GM21528 (cell line): ENCODE data around the gene SUSD4.

ENCODE experiments used
- ATAC-seq: cut with Tn5 transposase; IDR thresholded peaks from one replicate; pipeline ENCODE4 v1.9.1; 2021; ENCODE audit warnings: mild to moderate bottlenecking, moderate library complexity; ENCODE audit not compliant: unreplicated experiment, low FRiP score

SUSD4 gene

GRCh38 chr1:223198628-223198965 lies 165.4 kb downstream of the SUSD4 start:
- ATAC-seq, result no peak

- no peak for ATAC-seq
Observed at GRCh38 chr1:223197923-223198627, 165.9 kb downstream of the SUSD4 start.

GRCh38 chr1:223189903-223190724 lies 173.9 kb downstream of the SUSD4 start:
- no peak for ATAC-seq

GRCh38 chr1:223189525-223189902 lies 174.5 kb downstream of the SUSD4 start:
- ATAC-seq, result no peak

- ATAC-seq, result no peak
Observed at GRCh38 chr1:223188618-223189356, 175.2 kb downstream of the SUSD4 start.

- ATAC-seq, result no peak
Observed at GRCh38 chr1:223186800-223187199, 177.2 kb downstream of the SUSD4 start.

GRCh38 chr1:223183268-223183862 lies 180.6 kb downstream of the SUSD4 start:
- ATAC-seq, result no peak

- ATAC-seq, result no peak
Observed at GRCh38 chr1:223180731-223181321, 183.2 kb downstream of the SUSD4 start.

- ATAC-seq, result no peak
Observed at GRCh38 chr1:223179786-223180185, 184.2 kb downstream of the SUSD4 start.

- ATAC-seq, result no peak
Observed at GRCh38 chr1:223179280-223179679, 184.7 kb downstream of the SUSD4 start.

- ATAC-seq, result no peak
Observed at GRCh38 chr1:223177681-223178080, 186.3 kb downstream of the SUSD4 start.

- ATAC-seq, result no peak
Observed at GRCh38 chr1:223176437-223176836, 187.5 kb downstream of the SUSD4 start.

GRCh38 chr1:223175633-223176032 lies 188.3 kb downstream of the SUSD4 start:
- ATAC-seq, result no peak

- ATAC-seq, result no peak
Observed at GRCh38 chr1:223175032-223175431, 188.9 kb downstream of the SUSD4 start.
